ENCODE data around the gene CSF1. TPM values are rescaled to one million over a fixed set of nuclear protein-coding genes. Genes with fewer than 3 reads are reported as not detected.

Gene CSF1
- total RNA-seq, 1 experiment from 2014 or later: 4.9 TPM

- H3K27ac ChIP-seq (ENCODE audit: low read depth, low read length, poor library complexity, severe bottlenecking): no peak overlapping the region
- no peak for DNase-seq (ENCODE audit: low spot score)
Measured at GRCh38 chr1:109931189-109931731, 20.6 kb downstream of the CSF1 start.

GRCh38 chr1:109931911-109932636 lies 21.4 kb downstream of the CSF1 start:
- Histone ChIP-seq H3K36me3 (ENCODE audit: insufficient read depth, low read length, poor library complexity, severe bottlenecking) (no peaks in the 10 kb centered on the region), H3K9me3 (ENCODE audit: low read depth, low read length, poor library complexity, severe bottlenecking) (no peaks in the 10 kb centered on the region), H3K27ac (ENCODE audit: low read depth, low read length, poor library complexity, severe bottlenecking) (no peak overlapping the region), H3K4me3 (ENCODE audit: low read depth, low read length, poor library complexity, severe bottlenecking) (no peak overlapping the region), H3K27me3 (replicated peaks; ENCODE audit: insufficient read depth, low read depth, low read length, poor library complexity) (no peaks in the 10 kb centered on the region), H3K4me1 (ENCODE audit: insufficient read depth, low read length, poor library complexity, severe bottlenecking) (no peaks in the 10 kb centered on the region)
- POLR2A ChIA-PET (ENCODE audit: low non-redundant PET): no interaction called here
- CTCF ChIA-PET: no interaction called here
- DNase-seq (ENCODE audit: low spot score): no peak
- no TSS peak for BruUV-seq (replicated peaks)
- TF ChIP-seq, protein P1, sequence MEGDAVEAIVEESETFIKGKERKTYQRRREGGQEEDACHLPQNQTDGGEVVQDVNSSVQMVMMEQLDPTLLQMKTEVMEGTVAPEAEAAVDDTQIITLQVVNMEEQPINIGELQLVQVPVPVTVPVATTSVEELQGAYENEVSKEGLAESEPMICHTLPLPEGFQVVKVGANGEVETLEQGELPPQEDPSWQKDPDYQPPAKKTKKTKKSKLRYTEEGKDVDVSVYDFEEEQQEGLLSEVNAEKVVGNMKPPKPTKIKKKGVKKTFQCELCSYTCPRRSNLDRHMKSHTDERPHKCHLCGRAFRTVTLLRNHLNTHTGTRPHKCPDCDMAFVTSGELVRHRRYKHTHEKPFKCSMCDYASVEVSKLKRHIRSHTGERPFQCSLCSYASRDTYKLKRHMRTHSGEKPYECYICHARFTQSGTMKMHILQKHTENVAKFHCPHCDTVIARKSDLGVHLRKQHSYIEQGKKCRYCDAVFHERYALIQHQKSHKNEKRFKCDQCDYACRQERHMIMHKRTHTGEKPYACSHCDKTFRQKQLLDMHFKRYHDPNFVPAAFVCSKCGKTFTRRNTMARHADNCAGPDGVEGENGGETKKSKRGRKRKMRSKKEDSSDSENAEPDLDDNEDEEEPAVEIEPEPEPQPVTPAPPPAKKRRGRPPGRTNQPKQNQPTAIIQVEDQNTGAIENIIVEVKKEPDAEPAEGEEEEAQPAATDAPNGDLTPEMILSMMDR (conservative IDR thresholded peaks at IDR 0.05; ENCODE audit: low read depth, low read length): no peak
- no peak for TF ChIP-seq EZH2 (IDR thresholded peaks at IDR 0.05; ENCODE audit: borderline replicate concordance, low read depth, low read length, poor library complexity, severe bottlenecking)
- intact Hi-C loops (cut with micrococcal nuclease; ENCODE audit: unreplicated experiment): no loop called here

More at GRCh38 chr1:109931189-109931731, 20.6 kb downstream of the CSF1 start:
- H3K4me3 ChIP-seq (ENCODE audit: low read depth, low read length, poor library complexity, severe bottlenecking): no peak overlapping the region
- no TSS peak for BruUV-seq (replicated peaks)
- H3K4me1 ChIP-seq (ENCODE audit: insufficient read depth, low read length, poor library complexity, severe bottlenecking): no peaks in the 10 kb centered on the region
- CTCF ChIA-PET: no interaction called here
- H3K9me3 ChIP-seq (ENCODE audit: low read depth, low read length, poor library complexity, severe bottlenecking): no peaks in the 10 kb centered on the region
- no peaks in the 10 kb centered on the region for H3K27me3 ChIP-seq (replicated peaks; ENCODE audit: insufficient read depth, low read depth, low read length, poor library complexity)
- no peaks in the 10 kb centered on the region for H3K36me3 ChIP-seq (ENCODE audit: insufficient read depth, low read length, poor library complexity, severe bottlenecking)
- TF ChIP-seq, protein P1 (conservative IDR thresholded peaks at IDR 0.05; ENCODE audit: low read depth, low read length): no peak
- TF ChIP-seq EZH2 (IDR thresholded peaks at IDR 0.05; ENCODE audit: borderline replicate concordance, low read depth, low read length, poor library complexity, severe bottlenecking): no peak
- POLR2A ChIA-PET (ENCODE audit: low non-redundant PET): no interaction called here
- intact Hi-C loops (cut with micrococcal nuclease; ENCODE audit: unreplicated experiment): no loop called here

- Histone ChIP-seq H3K4me1 (ENCODE audit: insufficient read depth, low read length, poor library complexity, severe bottlenecking) (no peaks in the 10 kb centered on the region), H3K9me3 (ENCODE audit: low read depth, low read length, poor library complexity, severe bottlenecking) (no peaks in the 10 kb centered on the region), H3K36me3 (ENCODE audit: insufficient read depth, low read length, poor library complexity, severe bottlenecking) (no peaks in the 10 kb centered on the region), H3K27me3 (replicated peaks; ENCODE audit: insufficient read depth, low read depth, low read length, poor library complexity) (no peaks in the 10 kb centered on the region), H3K4me3 (ENCODE audit: low read depth, low read length, poor library complexity, severe bottlenecking) (no peak overlapping the region), H3K27ac (ENCODE audit: low read depth, low read length, poor library complexity, severe bottlenecking) (no peak overlapping the region)
- ChIA-PET POLR2A (ENCODE audit: low non-redundant PET) (no interaction called here), CTCF (no interaction called here)
- no peak for DNase-seq (ENCODE audit: low spot score)
- no TSS peak for BruUV-seq (replicated peaks)
- no peak for TF ChIP-seq EZH2 (IDR thresholded peaks at IDR 0.05; ENCODE audit: borderline replicate concordance, low read depth, low read length, poor library complexity, severe bottlenecking)
- TF ChIP-seq, protein P1 (conservative IDR thresholded peaks at IDR 0.05; ENCODE audit: low read depth, low read length): no peak
- intact Hi-C loops (cut with micrococcal nuclease; ENCODE audit: unreplicated experiment): no loop called here
Measured at GRCh38 chr1:109932679-109933078, 22.0 kb downstream of the CSF1 start.

Data from A673 (cell line).